ENCODE measurements around the gene TRPM6.

DNA sequence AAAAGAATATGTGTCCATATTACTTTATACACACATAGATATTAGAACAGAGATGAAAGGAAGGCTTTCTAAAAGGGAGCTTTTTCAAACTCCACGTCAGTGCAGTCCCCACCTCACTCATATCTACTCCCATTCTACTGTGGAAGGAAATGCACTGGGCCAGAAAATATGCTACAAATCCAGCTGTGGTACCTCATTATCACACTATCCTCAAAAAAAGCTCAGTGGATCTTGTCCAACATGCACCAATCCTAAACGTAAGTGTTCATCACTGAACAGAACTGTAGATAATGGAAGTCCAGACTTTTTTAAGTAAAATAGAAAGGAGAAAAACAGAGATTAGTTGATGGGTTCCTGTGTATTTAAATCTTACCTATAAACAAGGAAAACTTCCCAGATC is 27.9 kb downstream of the TRPM6 start:
- TF ChIP-seq EZH2 (IDR thresholded peaks at IDR 0.05; ENCODE audit: insufficient read depth, poor library complexity, severe bottlenecking) (no peak), EZH2phosphoT487 (IDR thresholded peaks at IDR 0.05; ENCODE audit: insufficient read depth, low read depth) (no peak)
